EH (cell line): ENCODE data around the gene SUGCT.
"Not testable (repeated sequence)": the region's sequence is repeated elsewhere in the genome, so short reads cannot be mapped to it uniquely, and the experiment has no call there.

Source experiments
- DNase-seq: peaks from one replicate; pipeline ENCODE4 v3.0.0-alpha.2; 2015; ENCODE audit warnings: low read depth

The SUGCT gene

DNA sequence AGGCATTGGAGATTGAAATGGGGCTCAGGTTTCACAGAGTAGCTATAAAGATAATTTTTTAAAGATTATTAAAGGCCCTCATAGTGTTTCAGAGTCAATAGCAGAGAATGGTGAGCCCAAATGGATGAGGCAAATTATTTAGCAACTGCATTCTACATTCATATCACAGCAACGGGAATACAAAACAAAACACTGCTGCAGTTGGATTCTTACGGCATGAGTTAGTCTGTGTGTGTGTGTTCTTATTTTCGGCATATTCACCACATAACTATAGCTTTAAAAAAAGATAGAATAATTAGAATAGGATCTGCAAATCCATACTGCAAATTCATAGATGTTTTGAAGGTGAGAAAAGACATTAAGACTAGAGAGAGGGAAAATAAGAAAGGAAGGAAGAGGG lies 66.0 kb downstream of the SUGCT start:
- DNase-seq = peak; percentile 73

DNA sequence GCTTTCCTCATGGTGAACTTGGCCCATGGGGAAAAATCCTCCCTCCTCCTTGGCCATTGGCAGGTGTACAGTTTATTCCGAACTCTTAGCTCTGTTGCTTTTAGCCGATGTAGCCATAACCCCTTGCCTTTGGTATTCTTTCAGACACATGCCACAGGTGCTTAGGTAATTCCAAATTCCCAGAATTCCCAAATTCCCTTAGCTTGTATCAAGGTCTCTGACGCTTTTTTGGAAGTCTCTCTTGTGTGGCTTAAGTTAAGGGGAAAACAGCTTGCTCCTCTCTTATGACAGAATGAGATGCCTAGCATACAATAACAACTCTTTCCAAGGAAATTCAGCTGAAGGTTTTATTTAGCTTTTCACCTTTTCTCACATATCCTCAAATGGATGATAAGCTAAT lies 68.0 kb downstream of the SUGCT start:
- no peak for DNase-seq

DNA sequence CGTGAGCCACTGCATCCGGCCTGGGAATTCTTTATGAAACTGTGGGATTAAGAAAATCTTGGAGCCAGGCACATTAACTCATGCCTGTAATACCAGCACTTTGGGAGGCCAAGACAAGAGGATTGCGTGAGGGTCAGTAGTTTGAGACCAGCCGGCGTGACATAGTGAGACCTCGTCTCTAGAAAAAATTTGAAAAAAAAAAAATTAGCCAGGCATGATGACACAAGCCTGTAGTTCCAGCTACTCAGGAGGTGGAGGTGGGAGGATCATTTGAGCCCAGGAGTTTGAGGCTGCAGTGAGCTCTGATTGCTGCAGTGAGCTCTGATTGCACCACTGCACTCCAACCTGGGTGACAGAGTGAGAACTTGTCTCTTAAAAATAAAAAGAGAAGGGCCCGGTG lies 69.8 kb downstream of the SUGCT start:
- no peak for DNase-seq

DNA sequence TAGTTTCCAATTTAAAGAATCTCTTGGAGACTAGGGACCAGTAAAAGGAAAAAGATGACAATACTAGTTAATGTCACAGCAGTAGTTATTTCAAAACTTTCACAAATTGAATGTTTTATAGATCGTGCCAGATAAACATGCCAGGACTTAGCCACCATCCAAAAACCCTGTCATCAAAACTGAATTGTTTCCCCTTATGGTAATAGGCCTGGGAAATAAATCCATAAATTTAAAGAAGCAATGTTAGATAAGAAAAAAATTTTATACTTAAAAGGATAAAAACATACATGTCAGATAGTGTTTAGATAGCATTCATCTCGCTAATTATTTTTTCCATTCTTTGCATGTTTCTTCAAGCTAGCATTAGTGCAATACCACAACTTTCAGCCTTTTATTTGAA lies 71.2 kb downstream of the SUGCT start:
- peak; percentile 59 for DNase-seq

DNA sequence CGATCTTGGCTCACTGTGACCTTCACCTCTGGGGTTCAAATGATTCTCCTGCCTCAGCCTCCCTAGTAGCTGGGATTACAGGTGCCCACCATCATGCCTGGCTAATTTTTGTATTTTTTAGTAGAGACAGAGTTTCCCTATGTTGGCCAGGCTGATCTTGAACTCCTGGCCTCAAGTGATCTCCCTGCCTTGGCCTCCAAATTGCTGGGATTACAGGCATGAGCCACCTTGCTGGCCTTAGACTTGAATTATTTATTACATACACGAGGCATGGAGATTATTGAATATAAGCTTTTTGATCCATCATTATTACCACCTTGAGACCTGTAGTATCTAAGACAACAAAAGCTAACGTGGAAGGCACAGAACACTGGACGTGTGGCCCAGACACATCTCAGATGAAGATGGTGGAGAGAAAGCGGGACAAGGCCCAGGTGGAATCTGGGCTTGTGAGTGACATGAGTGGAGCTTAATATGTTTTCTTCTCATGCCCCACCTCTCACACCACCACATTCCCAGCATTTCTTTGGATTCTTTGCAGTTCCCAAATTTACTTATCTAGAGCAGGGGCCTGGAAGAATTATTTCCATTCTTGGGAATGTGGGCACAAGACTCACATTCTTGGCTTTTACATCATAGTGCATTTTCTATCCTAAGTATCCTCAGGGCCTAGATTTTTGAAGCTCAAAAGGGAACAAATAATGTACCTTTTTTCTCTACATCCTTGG lies 76.6 kb downstream of the SUGCT start:
- DNase-seq = peak; percentile 85

DNA sequence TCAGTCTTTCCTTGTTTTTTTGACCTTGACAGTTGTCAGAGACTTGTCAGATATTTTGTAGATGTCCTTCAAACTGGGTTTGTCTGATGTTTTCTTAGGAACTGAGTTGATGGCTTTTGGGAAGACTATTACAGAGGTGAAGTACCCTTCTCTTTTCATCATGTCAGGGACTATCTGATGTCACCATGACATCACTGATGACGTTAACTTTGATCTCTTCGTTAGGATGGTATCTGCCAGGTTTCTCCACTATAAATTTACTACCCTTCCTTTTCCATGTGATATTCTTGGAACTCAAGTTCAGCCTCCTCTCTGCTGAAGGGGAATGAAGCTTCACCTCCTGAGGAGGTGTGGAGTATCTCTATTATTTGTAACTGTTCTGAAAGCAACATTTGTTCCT lies 78.5 kb downstream of the SUGCT start:
- DNase-seq = no peak

DNA sequence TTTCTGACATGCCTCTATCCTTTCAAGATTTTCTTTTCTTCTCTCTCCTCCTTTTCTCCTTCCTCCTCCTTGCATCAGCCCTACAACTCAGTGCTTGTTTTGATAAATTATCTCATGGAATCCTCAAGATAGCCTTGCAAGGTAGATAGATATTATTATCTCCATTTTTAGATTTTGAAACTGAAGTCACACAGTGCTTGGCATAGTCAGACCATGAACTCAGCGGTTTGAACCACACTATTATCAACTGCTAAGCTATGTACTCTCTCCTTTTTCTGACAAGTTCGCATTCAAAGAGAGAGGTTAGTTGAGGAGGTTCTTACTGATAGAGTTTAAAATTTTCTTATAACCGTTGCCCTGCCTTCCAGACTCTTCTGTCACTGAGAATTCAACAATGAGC lies 79.1 kb downstream of the SUGCT start:
- no peak for DNase-seq

DNA sequence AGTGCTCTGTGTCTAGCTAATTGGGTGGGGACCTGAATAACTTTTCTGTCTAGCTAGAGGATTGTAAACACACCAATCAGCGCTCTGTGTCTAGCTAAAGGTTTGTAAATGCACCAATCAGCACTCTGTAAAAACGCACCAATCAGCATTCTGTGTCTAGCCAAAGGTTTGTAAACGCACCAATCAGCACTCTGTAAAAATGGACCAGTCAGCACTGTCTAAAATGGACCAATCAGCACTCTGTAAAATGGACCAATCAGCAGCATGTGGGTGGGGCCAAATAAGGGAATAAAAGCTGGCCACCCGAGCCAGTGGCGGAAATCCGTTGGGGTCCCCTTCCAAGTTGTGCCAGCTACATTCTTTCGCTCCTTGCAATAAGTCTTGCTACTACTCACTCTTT lies 83.8 kb downstream of the SUGCT start:
- not testable (repeated sequence) for DNase-seq

DNA sequence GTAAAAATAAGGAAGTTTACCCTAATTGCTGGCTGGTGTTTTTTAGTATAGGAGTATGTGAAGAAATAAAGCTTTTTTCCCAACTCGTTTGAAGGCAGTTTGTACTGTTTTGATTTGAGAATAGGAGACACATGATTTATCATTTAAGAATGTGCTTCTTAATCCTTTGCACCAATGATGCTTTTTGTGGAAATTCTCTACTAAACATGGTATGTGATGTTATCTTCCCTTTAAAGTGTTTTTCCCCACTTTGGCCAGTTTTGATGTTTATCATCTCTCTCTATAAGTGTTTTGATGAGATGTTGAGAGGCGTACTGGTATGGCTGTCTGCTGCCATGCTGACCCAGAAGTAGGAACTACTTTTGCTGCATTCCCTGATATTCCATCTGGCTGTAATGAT lies 85.1 kb downstream of the SUGCT start:
- DNase-seq = peak; percentile 95

DNA sequence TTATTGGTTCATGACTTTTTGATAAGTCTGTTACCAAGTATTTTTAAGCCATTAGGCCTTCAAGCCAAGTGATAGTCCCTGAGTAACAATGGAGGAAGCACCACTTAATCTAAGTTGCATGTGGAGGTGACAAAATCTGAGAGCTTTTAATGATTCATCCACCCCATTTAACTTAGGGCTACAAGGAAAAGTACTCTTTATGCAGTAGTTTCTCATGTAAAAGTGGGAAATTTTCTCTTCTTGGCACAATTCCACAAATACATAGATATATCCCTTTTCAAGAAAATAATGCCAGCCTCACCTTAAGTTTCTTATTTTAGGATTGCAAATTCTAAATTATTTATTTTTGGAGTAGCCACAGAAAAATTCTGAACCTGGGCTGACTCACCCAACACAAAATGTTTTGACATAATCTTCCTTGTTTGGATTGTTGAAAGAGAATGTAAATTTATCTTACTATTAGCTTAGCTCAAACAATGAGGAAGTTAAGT lies 85.7 kb downstream of the SUGCT start:
- peak; percentile 76 for DNase-seq

DNA sequence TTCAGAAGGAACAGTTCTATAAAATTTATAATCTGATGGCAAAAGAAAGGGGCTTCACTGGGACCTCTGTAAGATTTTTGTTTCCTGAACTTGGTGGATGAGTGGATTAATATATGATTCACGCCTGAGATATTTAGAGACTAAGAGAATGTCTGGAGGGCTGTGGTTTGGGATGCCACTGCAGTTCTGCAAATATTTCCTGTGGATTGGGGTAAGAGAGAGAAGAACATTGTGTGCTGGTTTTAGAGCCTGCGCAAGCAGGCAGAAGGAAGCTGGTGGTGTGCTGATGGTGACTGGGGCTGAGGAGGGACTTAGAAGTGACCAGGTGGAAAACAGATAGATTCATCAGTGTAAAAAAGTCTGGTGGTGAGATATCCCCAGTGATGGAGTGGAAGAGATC lies 87.0 kb downstream of the SUGCT start:
- peak; percentile 97 for DNase-seq

DNA sequence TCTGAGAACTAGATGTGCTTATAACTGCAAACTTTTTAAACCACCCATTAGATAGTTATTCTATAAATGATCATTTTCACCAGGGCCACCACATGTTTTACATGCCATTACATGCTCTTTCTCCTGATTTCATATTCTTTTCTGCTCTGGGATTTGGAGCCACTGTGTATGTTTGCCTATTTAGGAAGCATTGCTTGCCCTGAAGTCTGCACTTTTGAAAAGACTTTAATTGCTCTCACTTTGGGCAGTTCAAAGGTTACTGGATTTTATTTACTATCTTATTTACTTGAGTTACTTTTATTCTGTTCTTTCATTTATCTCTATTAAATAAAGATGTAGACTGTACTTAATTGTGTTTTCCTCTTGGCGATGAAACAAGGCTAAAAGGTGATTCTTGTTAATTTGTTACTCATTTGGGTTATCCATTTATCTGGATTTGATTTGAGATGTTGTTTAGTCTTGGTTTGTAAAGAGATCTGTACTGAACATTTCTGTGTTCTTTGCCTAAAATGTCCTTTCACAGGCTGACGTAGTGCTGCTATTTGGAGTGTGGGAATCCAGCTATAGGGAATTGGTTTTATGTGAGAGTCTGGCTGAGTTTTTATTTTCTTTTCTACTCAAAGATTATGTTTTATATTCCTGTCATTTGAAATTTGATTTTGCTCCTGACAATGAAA lies 88.8 kb downstream of the SUGCT start:
- peak; percentile 29 for DNase-seq

DNA sequence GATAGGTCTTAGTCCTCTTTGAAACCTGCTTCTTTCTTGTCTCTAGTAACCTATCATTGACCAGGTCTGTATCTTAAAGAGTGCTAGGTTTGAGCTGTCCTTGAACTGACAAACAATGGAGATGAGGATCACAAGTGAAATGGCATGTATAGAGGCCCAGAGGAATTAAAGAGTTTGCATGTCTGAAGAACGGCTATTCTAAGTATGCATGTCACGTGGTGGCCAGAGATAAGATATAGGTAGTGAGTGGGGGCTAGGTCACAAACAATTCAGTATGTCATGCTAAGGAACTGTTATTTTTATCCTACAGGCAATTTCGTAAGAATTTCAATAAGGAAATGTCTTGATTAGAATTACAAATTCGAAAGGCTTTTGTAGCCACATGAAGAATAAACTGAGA lies 95.3 kb downstream of the SUGCT start:
- no peak for DNase-seq

DNA sequence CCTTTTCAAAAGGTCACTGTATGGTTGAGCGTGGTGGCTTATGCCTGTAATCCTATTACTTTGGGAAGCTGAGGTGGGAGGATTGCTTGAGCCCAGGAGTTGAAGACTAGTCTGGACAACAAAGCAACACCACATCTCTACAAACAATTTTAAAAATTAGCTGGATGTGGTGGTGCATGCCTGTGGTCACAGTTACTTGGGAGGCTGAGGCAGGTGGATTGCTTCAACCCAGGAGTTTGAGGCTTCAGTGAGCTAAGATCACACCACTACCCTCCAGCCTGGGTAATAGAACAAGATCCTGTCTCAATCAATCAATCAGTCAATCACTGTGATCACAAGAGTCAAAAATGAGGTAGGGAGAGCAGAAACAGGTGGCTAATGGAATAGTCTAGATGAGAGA lies 97.0 kb downstream of the SUGCT start:
- peak; percentile 15 for DNase-seq

DNA sequence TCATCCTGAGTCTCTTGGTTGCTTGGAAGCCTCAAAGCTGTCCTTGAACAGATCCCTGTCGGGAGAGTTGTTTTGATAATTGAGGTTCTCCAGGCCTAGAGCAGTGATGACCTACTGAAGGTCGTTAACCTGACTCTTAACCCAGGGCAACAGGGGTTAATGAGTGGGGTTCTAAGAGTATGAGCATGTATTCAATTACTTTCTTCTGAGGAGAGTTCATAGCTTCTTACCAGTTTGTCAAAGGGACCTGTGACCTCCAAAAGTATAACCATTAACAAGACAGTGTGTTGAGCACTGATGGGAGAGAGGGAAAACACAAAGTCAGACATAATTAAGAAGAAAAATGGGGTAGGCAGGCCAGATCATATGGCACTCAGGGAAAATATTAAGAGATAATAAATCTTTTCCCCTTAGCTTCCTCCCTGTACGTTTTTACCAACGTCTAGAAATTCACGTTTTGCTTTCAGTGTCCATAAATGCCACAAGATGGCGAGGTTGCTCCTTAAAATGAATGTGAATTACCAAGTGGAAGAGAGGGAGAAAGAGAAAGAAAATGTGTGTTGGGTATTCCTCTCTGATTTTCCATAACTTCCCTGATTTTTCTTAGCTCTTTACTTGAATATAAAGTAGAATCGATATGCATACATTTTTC lies 97.6 kb downstream of the SUGCT start:
- DNase-seq = peak; percentile 79

DNA sequence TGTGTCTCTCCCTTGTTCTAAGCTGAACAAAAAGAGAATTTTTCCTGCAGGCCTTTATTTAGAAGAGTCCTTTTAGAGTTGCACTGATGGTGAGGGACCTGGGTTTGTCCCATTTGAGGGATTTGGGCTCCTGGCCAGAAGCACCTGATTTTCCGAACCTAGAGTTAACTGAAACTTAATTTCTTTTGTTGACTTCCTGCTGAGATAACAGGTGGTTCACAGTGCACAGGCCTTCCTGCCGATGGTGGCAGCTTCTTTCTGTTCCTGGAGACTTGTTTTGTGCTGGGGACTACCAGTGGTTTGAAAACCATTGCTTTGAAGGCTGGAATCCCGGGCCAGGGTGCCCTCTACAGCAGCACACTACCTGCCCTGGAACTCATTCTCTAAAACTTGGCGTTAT lies 99.2 kb downstream of the SUGCT start:
- DNase-seq = no peak

DNA sequence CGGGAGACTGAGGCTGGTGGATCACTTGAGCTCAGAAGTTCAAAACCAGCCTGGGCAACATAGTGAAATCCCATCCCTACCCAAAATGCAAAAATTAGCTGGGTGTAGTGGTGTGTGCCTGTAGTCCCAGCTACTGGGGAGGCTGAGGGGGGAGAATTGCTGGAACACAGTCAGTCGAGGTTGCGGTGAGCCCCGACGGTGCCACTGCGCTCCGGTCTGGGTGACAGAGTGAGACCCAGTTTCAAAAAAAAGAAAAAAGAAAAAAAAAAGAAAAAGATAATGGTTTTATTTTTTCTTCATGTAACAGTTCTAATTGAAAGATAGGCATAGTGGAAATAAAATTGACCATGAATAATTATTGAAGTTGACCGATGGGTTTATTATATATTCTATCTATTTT lies 99.9 kb downstream of the SUGCT start:
- no peak for DNase-seq

DNA sequence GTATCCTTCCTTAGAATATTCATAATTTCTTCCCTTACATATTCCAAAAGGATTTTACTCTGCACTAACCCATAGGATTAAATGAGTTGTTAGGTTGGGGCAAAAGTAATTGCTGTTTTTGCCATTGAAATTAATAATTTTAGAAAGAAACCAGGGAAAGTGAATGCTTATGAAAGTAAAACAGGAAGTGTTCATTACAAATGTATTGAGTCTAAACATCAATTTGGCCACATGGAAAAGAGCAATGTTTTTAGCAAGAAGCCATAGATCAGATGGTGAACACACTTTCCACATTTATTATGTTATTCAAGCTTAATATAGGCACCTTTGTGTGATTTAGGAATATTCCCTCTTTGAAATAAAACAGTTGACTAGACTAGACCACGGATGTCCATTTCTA lies 102.9 kb downstream of the SUGCT start:
- DNase-seq = no peak

DNA sequence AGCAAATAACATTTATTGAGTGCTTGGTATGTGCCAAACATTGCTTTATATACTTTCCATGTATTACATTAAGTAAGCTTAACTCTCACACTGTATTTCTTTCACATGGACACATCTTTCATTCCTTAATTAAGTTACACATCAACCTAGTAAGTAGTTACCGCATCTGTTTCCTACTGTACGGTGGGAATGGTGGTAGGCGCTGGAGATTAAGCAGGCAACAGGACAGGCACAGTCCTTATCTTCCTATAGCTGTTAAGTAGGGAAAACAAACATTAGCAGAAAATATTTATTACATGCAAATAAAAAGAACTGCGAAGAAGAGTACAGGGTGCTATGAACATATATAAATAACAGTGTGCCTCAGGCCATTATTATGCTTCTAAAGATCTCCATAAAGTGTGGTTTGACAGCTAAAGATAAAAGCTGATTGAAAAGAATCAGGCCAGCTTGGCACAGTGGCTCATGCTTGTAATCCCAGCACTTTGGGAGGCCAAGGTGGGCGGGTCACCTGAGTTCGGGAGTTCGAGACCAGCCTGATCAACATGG lies 105.0 kb downstream of the SUGCT start:
- no peak for DNase-seq

DNA sequence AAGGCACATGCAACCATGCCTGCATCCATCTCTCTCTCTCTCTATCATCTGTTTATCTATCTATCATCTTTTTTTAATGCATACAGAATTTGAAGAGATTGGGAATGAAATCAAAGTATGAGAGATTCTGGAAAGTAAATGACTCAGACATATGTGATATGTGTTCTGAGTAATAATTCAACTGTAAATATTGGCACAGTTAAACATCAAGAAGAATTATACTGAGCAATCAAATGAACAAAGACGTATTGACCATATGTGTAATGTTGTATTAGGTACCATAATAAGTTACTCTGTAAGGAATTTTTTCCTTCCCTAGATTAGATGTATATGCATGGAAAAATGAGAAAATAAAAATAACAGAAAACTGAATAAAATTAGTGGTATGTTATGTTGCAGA lies 108.3 kb downstream of the SUGCT start:
- no peak for DNase-seq

DNA sequence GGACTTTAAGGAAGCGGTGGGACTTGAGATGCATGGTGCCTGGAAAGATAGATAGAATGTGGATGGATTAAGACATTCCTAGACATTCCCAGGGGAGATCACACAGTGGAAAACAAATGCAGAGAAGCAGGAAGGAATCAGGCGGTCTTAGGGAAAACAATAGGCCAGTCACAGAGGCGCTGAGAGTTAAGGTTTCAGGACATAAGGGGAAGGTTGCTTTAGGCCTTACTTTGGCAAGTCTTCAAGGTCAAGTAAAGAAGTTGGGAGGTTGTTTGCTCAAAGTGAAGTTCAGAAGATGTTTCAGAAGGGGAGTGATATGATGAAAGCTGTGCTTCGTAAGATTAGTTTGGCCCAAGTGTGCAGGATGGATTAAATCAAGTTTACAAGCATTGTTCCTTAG lies 109.4 kb downstream of the SUGCT start:
- DNase-seq = no peak

DNA sequence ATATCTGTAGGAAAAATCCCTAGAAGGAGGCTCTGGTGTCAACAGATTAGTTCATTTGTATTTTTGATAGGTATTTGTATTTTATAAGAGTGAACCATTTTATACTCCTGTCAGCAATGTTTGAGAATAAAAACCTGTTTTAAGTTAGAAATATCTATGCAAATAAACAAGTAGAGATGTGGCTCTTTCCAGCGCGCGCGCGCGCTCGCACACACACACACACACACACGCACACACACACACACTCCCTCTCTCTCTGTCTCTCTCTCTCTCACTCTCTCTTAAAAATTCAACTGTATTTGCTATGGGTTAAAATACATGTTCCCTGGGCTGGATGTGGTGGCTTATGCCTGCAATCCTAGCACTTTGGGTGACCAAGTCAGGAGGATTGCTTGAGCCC lies 113.9 kb downstream of the SUGCT start:
- no peak for DNase-seq

DNA sequence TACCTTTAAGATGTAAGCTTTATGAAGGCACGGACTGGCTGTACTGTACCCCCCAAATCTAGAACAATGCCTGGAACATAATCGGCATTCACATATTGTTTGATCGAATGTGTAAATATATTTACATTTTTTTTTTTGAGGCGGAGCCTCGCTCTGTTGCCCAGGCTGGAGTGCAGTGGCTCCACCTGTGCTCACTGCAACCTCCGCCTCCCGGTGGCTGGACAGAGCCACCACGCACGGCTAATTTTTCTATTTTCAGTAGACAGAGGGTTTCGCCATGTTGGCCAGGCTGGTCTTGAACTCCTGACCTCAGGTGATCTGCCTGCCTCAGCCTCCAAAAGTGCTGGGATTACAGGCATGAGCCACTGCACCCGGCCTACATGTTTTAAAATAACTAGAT lies 118.6 kb downstream of the SUGCT start:
- not testable (repeated sequence) for DNase-seq
